ENCODE results near the gene FYN. TPM values are rescaled to one million over a fixed set of nuclear protein-coding genes. Genes with fewer than 3 reads are reported as not detected.

The FYN gene
- total RNA-seq, 1 experiment from 2014 or later: 18.5 TPM

DNA sequence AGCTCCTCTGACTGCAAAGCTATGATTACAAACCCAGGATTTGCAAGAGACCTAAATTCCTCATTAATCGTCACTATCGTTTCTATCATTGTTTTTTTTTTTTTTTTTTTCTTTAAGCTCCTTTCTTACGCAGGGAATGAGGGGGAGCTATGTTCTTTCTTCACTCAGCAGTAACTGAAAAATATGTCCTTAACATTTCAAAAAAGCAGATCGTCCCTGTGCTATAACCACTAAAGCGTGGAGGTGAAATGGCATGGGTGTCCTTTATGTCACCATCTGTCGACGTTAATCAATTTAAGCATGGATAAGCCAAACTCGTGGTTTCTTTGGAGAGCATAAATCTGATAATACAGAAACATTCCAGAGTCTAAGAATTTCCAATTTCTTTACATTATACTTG lies 199.7 kb downstream of the FYN start:
- Histone ChIP-seq H3K4me1 (ENCODE audit: control insufficient read depth in 1 of 2, insufficient read depth in 2 of 2, low read length in 2 of 2) (no peaks in the 10 kb centered on the region), H3K9me2 (ENCODE audit: insufficient read depth) (no peaks in the 10 kb centered on the region), H3K27me3 (ENCODE audit: insufficient read depth, low read length) (no peaks in the 10 kb centered on the region), H3K4me3 (replicated peaks in 1 of 2; ENCODE audit: low read depth in 1 of 2, low read length in 2 of 2) (no peak overlapping the region), H3K79me2 (ENCODE audit: insufficient read depth, low read length) (no peaks in the 10 kb centered on the region), H3K9me3 (ENCODE audit: control insufficient read depth in 1 of 2, insufficient read depth in 1 of 2, low read depth in 1 of 2, low read length in 2 of 2) (no peaks in the 10 kb centered on the region), H3K36me3 (ENCODE audit: control insufficient read depth in 1 of 2, insufficient read depth in 2 of 2, low read length in 2 of 2) (no peaks in the 10 kb centered on the region; a peak in 1 of 4 replicates), H2AFZ (ENCODE audit: low read depth, low read length, poor library complexity, severe bottlenecking) (no peak overlapping the region), H3K9ac (ENCODE audit: low read length) (no peak overlapping the region), H3K27ac (ENCODE audit: low read depth, low read length) (no peak overlapping the region), H3K4me2 (ENCODE audit: low read length) (no peak overlapping the region), H4K20me1 (ENCODE audit: insufficient read depth) (no peaks in the 10 kb centered on the region)
- no peak for ATAC-seq
- POLR2A ChIA-PET: no interaction called here
- TF ChIP-seq SRF (IDR thresholded peaks at IDR 0.05; ENCODE audit: low read depth) (no peak), CBX3 (IDR thresholded peaks at IDR 0.05; ENCODE audit: low read depth) (no peak), ZFX (IDR thresholded peaks at IDR 0.05) (no peak), JUND (IDR thresholded peaks at IDR 0.05) (no peak), EGR1 (IDR thresholded peaks at IDR 0.05; ENCODE audit: low read depth) (no peak), ZNF274 (IDR thresholded peaks at IDR 0.05; ENCODE audit: low read depth, low read length) (no peak), POLR2AphosphoS5 (IDR thresholded peaks at IDR 0.05; ENCODE audit: low read depth, low read length) (no peak)
- TF ChIP-seq, protein P1, sequence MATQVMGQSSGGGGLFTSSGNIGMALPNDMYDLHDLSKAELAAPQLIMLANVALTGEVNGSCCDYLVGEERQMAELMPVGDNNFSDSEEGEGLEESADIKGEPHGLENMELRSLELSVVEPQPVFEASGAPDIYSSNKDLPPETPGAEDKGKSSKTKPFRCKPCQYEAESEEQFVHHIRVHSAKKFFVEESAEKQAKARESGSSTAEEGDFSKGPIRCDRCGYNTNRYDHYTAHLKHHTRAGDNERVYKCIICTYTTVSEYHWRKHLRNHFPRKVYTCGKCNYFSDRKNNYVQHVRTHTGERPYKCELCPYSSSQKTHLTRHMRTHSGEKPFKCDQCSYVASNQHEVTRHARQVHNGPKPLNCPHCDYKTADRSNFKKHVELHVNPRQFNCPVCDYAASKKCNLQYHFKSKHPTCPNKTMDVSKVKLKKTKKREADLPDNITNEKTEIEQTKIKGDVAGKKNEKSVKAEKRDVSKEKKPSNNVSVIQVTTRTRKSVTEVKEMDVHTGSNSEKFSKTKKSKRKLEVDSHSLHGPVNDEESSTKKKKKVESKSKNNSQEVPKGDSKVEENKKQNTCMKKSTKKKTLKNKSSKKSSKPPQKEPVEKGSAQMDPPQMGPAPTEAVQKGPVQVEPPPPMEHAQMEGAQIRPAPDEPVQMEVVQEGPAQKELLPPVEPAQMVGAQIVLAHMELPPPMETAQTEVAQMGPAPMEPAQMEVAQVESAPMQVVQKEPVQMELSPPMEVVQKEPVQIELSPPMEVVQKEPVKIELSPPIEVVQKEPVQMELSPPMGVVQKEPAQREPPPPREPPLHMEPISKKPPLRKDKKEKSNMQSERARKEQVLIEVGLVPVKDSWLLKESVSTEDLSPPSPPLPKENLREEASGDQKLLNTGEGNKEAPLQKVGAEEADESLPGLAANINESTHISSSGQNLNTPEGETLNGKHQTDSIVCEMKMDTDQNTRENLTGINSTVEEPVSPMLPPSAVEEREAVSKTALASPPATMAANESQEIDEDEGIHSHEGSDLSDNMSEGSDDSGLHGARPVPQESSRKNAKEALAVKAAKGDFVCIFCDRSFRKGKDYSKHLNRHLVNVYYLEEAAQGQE (IDR thresholded peaks at IDR 0.05; ENCODE audit: low read depth): no peak
- TF ChIP-seq, protein P2, sequence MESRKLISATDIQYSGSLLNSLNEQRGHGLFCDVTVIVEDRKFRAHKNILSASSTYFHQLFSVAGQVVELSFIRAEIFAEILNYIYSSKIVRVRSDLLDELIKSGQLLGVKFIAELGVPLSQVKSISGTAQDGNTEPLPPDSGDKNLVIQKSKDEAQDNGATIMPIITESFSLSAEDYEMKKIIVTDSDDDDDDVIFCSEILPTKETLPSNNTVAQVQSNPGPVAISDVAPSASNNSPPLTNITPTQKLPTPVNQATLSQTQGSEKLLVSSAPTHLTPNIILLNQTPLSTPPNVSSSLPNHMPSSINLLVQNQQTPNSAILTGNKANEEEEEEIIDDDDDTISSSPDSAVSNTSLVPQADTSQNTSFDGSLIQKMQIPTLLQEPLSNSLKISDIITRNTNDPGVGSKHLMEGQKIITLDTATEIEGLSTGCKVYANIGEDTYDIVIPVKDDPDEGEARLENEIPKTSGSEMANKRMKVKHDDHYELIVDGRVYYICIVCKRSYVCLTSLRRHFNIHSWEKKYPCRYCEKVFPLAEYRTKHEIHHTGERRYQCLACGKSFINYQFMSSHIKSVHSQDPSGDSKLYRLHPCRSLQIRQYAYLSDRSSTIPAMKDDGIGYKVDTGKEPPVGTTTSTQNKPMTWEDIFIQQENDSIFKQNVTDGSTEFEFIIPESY (IDR thresholded peaks at IDR 0.05; ENCODE audit: extremely low read depth, insufficient replicate concordance, low read length): no peak
- TF ChIP-seq, protein P3, sequence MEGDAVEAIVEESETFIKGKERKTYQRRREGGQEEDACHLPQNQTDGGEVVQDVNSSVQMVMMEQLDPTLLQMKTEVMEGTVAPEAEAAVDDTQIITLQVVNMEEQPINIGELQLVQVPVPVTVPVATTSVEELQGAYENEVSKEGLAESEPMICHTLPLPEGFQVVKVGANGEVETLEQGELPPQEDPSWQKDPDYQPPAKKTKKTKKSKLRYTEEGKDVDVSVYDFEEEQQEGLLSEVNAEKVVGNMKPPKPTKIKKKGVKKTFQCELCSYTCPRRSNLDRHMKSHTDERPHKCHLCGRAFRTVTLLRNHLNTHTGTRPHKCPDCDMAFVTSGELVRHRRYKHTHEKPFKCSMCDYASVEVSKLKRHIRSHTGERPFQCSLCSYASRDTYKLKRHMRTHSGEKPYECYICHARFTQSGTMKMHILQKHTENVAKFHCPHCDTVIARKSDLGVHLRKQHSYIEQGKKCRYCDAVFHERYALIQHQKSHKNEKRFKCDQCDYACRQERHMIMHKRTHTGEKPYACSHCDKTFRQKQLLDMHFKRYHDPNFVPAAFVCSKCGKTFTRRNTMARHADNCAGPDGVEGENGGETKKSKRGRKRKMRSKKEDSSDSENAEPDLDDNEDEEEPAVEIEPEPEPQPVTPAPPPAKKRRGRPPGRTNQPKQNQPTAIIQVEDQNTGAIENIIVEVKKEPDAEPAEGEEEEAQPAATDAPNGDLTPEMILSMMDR (IDR thresholded peaks at IDR 0.05 in 2 of 3, conservative IDR thresholded peaks at IDR 0.05 in 1 of 3; ENCODE audit: borderline replicate concordance in 1 of 3, insufficient read depth in 1 of 3, low read depth in 2 of 3, low read length in 2 of 3): no peak
- CTCF ChIA-PET: interaction anchor here (1.4 kb wide), 1 partner anchor 195 kb away, joined by 3 read pairs; no protein-coding TSS in a partner anchor
- DNase-seq (ENCODE audit: low read depth, low spot score): no peak
- intact Hi-C loops (cut with micrococcal nuclease): no loop called here
- BruUV-seq (replicated peaks): no TSS peak
- RAD21 ChIA-PET (ENCODE audit: low non-redundant PET in 1 of 2, low total read pairs in 2 of 2, uncharacterized antibody in 2 of 2, unreplicated experiment in 2 of 2): no interaction called here
